GM10266 (cell line): Measurements from ENCODE around the gene SAMMSON.

ENCODE experiments used
- DNase-seq: peaks from one replicate; pipeline ENCODE4 v3.0.0; 2012; ENCODE audit errors: extremely low spot score
- TF ChIP-seq, protein P1 (sequence below): IDR thresholded peaks from 2 replicates; pipeline ENCODE4 v1.5.1; 2012; ENCODE audit warnings: mild to moderate bottlenecking, low read depth; ENCODE audit not compliant: control insufficient read depth, insufficient read depth; ENCODE audit errors: missing control alignments

SAMMSON gene

GRCh38 chr3:69999140-70000027, at the start of gene SAMMSON:
TSS of gene SAMMSON (plus strand) at chr3:69999733.
- no peak for DNase-seq

GRCh38 chr3:69951616-69952015, 47.9 kb upstream of the SAMMSON start:
- DNase-seq: no peak
- TF ChIP-seq, protein P1, sequence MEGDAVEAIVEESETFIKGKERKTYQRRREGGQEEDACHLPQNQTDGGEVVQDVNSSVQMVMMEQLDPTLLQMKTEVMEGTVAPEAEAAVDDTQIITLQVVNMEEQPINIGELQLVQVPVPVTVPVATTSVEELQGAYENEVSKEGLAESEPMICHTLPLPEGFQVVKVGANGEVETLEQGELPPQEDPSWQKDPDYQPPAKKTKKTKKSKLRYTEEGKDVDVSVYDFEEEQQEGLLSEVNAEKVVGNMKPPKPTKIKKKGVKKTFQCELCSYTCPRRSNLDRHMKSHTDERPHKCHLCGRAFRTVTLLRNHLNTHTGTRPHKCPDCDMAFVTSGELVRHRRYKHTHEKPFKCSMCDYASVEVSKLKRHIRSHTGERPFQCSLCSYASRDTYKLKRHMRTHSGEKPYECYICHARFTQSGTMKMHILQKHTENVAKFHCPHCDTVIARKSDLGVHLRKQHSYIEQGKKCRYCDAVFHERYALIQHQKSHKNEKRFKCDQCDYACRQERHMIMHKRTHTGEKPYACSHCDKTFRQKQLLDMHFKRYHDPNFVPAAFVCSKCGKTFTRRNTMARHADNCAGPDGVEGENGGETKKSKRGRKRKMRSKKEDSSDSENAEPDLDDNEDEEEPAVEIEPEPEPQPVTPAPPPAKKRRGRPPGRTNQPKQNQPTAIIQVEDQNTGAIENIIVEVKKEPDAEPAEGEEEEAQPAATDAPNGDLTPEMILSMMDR: no peak

More at GRCh38 chr3:69999140-70000027, at the start of gene SAMMSON:
- TF ChIP-seq, protein P1: no peak

DNA sequence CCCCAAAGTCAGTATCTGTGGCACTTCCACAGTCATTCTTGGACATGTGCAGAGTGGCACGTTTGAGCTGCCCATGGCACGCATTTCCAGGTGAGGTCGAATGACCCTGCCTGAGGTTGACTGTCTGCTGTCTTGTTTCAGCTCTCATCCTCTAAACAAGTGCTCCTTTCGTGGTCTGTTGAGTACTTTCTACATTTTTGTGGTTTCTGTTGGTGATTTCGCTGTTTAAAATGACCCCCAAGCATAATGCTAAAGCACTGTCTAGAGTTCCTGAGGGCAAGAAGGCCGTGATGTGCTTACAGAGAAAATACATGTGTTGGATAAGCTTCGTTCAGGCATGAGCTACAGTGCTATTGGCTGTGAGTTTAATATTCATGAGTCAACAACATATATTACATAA, 40.0 kb upstream of the SAMMSON start:
- TF ChIP-seq, protein P1: no peak
- no peak for DNase-seq

DNA sequence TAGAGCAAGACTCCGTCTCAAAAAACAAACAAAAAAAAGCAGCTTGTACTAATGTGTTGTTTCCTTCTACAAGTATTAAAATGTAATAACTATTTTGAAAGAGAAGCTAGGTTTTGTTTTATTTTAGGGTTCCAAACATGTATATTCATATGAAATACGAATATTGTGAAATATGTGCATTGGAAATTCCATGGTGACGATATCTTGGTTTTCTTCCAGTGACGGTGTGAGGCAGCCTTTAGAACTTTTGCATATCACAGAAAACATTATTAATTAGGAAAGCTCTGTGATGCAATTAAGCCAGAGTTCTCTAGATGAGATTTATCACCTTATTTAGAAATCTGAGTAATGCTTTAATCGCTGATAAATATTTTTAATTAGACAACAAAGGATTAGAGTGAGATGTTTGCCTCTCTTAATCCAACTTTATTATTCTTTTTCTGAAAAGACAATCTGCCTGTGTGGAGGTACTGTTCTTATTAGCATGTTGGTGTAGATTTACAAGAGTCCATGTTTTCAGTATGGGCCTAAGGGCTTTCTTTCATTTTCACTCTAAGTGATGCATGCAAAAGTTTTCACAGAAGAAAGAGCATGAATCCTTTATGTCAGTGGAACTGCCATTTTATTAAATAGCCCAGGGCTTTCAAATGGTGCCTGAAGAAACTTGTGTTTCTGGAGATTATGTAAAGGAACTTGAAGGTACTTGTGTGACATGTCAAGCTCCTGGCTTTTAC, 37.7 kb upstream of the SAMMSON start:
- TF ChIP-seq, protein P1: no peak

DNA sequence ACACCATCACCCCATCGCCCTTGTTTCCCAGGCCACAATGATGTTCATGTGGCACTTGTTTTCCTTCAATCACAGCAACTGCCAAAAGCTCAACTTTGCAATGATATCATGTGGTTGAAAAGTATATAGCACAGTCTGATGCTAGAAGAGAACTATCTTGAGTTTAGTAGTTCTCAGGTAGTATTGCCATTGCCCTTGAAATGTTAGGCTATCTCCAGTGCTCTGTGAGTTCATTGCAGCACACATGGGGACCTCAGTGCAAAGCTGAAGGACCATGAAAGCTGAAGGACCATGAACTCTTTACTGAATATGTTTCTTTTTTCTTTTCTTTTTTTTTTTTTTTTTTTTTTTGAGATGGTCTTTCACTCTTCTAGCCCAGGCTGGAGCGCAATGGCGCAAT, 35.9 kb upstream of the SAMMSON start:
- no peak for DNase-seq
- TF ChIP-seq, protein P1: no peak

More for the DNA sequence above, 37.7 kb upstream of the SAMMSON start:
- no peak for DNase-seq

- DNase-seq: no peak
- TF ChIP-seq, protein P1: no peak
Measured at GRCh38 chr3:69967156-69967555, 32.4 kb upstream of the SAMMSON start.
